Stimulated activated CD8-positive, alpha-beta memory T cell treated with anti-CD3 and anti-CD28 coated beads, Interleukin-15, amount 100 ng/mL, for 48 hours (primary cell): ENCODE measurements around the gene FZD10.

ENCODE experiments used
- DNase-seq, 2 donors: peaks; one replicate each; pipeline ENCODE4 v3.0.0-alpha.2; 2020; ENCODE audit warnings: low read depth in 2 of 2

The FZD10 gene

DNA sequence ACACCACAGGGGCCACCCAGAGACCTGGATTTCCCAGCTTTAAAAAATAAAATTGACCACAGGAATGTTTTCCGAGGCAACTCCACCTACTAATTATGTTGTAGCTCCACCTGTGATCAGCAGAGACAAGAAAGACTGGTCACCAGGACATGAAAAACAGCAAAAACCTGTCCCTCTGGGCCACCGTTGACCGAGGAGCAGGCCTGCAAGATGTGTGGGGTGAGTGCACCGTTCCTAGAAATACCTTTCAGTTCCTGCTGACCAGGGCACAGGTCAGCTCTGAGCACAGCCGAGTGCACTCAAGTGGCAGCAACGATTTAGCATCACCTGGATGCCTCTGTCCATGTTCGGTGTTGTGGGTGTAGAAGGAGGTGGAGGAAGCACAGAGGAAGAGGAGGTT is 16.9 kb downstream of the FZD10 start:
- no peak for DNase-seq

DNA sequence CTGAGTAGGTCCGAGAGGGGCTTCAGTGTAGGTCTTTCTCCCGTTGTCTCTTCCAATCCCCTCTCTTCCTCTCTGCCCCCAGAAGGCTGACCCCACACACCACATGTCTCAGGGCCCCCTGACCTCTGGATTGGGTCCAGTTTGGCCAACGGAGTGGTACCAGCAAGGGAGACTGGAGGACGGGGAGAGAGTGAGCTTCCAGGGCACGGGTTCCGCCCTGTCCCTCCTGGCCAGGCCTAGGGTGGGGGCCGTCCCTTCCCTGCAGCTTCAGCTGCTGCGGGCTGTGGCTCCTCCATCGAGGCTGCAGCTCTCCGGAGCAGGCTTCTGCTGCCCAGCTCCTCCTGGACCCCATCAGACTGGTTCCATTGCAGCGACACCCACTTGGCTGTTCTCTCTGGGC is 17.4 kb downstream of the FZD10 start:
- no peak for DNase-seq

DNA sequence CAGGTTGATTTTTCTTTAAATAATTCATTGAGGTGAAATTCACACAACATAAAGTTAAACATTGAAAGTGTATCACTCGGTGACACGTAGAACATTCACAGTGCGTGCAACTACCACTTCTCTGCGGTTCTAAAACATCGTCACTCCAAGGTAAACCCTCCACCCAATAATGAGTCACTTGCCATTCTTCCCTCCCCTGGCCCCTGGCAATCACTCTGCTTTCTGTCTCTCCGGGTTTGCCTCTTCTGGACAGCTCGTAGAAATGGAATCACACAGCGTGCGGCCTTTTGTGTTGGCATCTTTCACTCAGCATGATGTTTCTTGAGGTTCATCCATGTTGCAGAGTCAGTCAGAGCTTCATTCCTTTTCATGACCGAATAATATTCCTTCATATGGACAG is 18.9 kb downstream of the FZD10 start:
- no peak for DNase-seq

DNA sequence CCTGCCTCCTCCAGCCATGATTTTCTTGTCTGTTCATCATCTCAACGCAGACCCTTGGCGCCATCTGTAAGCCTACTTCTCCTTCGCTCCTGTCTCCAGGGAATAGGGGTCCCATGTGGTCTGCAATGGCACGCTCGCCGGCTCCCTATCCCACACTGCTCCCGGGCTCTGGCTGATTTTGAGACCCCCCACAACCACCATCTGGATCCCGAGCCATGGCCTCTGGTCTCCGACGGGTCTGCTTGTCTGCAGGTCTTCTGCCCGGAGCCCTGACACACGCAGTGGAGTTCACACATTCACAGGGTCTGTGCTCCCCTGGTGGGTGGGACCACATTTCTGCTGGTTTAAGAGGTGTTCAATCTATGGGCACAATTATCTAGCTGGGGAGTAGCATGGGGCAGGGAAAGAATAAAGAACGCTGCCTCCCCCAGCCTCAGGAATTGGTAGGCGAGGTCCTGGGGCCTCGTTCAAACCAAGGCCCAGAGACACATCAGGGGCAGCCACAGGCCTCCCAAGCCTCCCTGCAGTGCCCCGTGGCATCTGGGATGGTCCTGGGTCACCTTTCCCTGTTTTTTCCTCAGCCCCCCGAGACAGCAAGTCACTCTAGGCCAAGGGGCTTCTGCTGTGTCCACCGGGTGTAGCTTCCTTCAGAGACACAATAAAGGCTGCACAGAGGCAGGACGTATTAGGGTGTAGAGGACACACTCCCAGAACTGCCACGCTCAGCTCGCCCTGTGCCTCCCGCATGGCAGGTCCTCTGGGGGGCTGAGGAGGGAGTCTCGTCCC is 21.5 kb downstream of the FZD10 start:
- DNase-seq, result no peak

DNA sequence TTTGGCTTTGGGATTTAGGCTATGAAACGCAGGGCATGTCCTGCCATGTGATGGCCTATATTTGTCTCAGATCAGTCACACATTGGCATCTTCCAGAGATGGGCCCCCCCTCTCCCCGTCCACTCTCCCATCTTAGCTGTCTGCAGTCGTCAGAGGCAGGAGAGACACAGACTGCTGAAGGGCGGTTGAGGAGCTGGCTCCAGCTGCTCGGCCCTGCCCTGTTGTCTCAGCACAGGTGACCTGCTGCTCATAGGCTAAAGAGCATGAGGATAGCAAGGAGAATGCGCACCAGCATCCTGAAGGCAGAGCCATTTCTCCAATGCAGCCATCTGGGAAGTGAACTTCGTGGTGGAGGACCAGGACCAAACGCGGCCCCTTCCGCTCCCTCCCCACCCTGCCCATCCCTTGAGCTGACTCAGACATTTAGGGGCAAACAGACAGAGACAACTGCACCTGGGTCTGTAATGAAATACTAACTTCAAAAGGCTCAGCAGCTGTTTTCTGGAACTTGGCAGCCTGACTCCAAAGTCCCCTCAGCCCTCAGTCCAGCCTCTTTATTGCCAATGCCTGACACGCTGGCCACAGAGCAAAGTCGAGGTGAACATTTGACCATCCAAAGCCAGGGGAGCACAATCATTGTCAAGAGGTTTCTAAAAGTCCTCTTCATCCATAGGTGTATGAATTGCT is 22.3 kb downstream of the FZD10 start:
- DNase-seq, result no peak

DNA sequence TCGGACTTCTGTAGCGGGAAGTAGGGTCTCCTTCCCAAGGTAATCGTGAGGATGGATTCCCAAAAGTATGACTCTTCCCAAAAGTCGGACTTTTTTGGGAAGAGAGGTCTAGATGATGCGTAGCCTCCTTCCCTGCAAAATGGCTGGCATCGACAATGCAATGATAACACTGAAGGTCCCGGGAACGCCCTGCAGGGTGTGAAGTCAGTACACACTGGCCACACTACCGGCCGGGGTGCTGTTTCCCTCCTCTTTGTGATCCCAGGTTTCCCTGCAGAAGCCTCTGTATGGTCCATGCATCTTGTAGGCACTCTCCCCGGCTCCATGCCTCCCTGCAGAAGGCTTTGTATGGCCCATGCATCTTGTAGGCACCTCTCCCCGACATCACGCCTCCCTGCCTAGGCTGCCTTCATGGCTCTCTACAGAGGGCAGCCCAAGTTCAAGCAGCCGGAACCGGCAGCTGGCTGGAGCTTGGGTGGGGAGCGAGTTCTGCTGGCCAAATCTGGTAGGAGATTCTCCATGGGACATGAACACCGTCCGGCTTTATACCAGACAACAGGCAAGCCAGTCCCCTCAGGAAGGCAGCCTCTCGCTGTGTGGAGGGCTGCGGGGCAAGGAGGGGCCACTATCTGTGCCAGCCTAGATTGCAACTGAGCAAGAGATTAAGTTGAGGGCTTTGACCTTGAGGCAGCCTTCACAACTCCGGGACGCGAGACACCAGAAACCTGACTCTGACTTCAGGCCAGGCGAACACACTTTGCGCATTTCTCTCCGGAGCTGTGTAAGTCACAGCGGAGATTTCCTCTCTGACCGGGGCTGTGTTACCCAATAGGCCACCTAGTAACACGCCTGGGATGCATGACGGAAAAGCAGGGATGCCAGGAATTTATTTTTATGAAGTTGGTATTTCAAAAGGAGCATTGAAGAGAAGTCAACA is 23.5 kb downstream of the FZD10 start:
- DNase-seq, result no peak

DNA sequence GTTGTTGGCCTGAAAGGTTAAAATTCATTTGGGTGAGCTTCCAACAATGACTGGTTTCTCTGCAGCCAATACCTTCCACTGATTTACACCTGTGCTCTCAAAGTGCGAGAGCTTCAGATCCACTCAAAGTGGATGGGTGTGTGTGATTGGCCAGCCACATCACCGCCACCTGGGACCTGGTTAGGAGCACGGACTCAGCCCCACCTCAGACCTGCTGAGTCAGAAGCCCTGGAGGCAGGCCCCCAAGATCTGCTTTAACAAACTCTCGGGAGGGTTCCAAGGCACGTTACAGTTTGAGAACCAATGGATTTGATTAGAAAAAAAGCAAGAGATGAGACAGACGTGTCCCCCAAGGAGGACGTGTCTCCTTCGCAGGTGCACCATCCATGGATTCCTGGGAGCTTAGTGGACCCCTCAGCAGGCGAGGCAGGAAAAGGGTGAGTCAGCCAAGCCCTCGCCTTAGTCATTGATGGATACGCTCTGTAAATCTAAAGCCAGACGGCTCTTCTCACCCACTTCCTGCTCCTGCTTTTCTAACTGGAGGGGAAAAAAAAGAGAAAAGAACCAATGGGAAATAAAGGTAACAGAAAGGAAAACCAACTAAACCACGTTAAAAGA is 24.5 kb downstream of the FZD10 start:
- DNase-seq, result no peak

DNA sequence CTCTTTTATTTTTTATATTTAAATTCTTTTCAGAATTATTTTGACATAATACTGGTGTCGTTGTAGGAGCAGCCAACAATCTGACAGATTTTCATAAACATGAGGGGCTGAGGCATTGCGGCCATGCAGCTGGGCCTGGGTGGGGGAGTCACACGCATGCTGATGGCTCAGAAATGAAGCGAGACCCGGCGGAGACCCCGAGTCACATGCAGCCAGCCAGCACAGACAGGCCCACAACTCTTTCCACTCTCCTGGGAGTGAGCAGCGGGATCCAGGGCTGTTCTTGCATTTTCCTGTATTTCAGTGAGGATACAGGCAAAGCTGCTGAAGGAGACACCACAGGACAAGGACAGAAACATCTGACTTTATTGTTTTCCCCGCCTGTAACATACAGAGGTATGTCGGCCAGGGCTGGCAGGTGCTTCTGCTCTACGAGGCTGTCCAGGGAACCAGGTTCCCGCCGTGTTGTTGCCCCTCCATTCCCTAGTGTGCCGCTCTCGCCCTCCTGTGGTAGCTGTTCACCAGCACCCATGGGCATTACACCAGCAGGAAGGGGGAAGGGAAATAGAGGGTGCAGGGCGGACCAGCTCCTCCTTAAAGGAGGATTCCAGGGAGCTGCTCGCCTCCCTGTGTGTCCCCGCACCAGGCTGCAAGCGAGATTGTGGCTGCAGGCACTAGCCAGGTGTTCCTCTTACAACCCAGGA is 30.5 kb downstream of the FZD10 start:
- DNase-seq, result no peak

DNA sequence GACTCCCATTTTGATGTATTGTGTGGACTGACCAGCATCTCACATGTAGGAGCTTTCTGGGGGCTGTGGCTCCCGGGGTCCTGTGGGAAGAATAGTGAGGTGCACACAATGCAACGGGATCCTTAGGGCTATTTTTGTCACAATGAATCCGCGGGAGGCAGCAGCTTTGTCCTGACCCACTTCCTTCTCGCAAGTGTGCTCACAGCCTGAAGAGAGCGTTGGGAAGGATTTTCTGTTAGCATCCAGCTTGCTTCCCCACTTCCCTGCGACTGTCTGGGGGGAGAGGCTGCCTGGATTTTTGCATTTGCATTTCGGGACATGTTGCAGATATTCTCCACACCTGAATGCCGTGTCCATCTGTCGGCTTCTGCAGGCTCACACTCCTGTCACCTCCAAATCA is 31.9 kb downstream of the FZD10 start:
- DNase-seq, result no peak

DNA sequence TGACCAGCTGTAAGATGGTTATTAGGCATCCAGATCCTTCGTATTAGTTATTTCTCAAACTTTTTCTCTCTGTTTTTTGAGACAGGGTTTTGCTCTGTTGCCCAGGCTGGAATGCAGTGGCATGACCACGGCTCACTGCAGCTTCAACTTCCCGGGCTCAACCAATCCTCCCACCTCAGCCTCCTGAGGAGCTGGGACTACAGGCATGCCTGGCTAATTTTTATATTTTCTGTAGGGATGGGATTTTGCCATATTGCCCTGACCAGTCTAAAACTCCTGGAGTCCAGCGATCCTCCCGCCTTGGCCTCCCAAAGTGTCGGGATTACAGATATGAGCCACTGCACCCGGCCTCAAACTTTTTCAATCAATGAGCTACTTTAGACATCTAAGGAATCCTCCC is 33.1 kb downstream of the FZD10 start:
- no peak for DNase-seq

DNA sequence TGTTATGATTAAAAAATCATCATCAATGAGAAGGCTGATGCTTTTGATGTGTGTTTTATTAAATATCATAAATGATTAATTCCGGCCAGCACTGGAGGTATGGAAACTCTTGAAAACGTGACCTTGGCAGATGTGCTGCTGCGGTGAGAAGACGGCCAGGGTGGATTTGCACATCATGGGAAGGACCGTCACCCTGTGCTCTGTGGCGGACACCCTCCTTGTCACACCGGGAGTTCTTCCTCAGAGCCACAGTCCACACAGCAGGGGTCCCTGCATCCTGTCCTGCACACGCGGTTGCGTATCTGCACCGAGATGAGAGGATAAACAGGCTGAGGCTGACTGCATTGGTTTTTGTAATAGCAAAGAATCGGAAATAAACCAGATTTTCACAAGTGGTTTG is 33.5 kb downstream of the FZD10 start:
- DNase-seq, result no peak

DNA sequence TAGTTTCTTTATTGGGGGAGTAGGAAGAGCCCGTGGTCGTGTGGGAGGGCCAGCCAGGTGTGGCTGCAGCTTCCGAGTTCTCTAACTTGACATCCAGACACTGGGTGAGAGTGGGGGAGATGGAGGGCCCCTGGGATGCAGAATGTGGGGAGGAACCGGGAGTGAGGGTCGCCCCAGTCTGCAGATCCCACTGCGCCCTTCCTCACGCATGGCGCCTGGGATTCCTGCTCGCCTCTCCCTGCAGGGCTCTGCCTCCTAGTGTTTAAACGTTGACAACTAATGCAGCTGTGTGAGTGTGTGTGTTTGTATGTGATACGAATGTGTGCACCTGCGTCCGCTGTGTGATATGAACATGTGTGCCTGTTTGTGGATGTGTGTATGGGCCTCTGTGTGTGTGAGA is 34.6 kb downstream of the FZD10 start:
- DNase-seq, result no peak

DNA sequence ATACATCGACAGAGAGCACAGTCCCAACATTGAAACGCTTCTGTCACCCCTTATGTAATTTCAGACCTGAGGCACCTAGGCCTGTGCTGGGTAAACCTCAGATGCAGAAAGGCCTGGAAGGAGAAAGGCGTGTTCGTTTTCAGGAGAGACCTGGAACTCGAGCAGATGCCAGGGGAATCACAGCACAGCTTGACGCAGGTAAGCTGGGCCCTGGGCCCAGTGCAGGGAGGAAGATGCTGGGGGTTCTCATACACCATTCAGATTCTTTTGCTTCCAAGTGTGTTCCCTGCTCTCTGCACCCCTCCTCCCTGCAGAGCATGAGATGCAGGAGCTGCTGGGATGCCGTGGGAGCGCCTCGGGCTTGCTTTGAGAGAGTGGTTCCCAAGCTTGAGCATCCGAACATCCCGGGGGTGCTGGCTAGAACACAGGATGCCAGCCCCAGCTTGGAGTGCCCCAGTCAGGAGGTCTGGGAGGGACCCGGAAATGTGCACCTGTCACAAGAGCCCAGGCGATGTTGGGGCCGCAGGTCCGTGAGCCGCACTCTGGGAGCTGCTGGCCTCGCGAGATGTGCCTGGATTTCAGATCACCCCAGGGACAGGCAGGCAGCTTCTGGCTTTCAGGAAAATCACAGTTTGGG is 35.9 kb downstream of the FZD10 start:
- no peak for DNase-seq

DNA sequence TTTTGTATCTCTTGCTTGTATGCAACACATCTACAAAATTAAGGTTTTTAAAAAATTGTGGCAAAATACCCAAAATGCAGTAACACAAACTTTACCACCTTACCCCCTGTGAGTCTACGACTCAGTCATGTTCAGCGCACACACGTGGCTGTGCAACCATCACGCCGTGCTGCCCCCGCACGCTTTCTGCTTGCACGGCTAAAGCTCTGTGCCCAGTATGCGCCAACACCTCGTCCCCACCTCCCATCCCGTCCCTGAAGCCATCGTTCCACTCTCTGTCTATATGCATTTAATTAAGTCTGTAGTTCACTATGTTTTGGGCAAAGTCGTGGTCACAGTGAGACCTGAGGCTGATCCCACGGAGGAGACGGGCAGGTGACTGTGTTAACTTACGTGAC is 36.4 kb downstream of the FZD10 start:
- DNase-seq, result no peak

DNA sequence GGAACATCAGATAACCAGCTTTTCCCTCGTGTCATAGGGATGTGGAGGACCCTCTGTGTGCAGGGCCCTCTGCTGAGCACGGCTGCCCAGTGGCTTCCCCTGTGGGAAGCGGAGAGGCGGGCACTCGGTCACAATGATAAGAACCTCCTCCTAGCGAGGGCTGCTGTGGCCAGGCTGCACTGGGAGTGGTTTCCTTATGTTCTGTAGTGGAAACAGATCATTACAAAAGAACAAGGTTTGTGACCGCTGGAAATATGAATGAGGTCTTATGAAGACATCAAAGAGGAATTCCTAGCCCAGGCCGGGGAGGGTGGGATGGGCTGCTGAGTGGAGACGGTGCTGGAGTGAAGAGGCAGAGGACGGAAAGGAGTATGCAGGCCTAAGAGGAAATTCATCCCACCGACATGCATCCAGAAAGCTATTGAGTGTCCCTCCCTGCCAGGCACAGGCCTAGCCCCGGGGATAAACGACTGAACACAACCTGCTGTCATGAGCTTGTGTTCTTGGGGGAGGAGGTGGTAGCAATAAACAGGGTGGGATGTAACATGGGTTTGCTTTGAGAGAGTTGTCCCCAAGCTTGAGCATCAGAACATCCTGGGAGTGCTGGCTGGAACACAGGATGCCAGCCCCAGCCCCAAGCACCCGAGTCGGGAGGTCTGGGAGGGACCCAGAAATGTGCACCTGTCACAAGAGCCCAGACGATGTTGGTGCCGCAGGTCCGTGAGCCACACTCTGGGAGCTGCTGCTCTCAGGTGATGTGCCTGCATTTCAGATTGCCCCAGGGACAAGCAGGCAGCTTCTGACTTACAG is 37.5 kb downstream of the FZD10 start:
- no peak for DNase-seq

DNA sequence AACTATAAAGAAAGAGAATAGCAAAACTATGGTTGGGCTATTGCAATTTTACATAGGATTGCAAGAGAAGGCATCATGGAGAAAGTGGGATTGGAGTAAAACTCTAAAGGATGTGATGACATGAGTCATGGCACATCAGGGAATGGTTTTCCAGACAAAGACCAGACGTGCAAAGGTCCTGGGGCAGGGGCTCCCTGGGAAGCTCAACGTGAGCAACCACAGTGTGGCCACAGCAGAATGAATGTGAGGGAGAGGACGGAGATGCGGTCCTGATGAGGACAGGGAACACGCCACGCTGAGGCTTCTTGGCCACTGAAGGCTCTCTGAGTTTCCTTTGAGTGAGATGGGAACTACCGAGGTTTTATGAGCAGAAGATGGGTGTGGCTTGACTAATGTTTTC is 38.2 kb downstream of the FZD10 start:
- DNase-seq, result no peak

DNA sequence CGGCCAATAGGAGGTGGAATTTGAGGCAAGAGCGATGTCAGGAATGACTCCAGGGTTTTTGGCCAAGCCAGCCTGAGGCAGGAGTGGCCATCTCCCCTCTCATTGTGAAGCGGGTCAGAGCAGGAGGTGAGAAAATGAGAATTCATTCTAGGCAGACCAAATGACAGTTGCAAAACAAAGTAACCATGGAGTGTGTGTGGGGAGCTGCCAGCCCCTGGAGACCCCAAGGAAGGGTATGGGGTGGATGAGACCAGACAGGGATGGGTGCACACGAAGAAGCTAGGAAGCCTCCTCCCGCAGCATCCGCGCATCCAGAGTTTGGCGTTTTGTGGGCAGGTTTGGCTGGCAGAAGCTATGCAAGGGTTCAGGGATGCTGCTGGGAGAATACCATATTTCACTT is 38.8 kb downstream of the FZD10 start:
- no peak for DNase-seq

DNA sequence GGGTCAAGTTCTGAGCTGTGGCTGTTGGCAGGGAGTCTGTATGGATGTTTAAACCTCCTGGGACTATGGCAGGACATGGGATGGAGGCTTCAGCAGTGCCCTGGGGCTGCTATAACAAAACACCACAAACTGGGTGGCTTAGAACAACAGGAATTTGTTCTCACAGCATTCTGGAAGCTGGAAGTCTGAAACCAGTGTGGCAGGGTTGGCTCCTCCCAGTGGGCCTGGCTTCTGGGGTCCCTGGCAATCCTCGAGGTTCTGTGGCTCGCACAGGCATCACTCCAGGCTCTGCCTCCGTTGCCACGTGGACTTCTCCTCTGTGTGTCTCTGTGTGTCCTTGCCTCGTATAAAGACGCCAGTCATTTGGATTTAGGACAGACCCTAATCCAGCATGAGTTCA is 39.9 kb downstream of the FZD10 start:
- no peak for DNase-seq

DNA sequence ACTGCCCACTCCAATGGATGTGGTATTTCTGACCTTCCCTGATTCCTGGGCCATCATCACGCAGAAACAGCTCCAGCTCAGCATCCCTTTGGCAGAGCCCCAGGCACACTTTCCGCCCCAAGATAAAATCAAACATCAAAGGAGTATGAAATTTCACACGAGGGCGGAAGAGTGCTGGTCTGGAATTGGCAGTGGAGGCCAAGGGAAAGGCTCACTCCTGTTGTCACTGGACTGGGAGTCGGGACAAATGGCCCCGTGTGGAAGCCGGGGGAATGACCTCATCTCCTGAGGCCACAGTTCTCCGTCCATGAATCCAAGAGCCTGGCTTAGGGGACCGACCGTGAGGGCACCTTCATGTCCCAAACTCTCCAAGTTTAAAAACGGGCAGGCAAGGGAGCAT is 40.9 kb downstream of the FZD10 start:
- no peak for DNase-seq

DNA sequence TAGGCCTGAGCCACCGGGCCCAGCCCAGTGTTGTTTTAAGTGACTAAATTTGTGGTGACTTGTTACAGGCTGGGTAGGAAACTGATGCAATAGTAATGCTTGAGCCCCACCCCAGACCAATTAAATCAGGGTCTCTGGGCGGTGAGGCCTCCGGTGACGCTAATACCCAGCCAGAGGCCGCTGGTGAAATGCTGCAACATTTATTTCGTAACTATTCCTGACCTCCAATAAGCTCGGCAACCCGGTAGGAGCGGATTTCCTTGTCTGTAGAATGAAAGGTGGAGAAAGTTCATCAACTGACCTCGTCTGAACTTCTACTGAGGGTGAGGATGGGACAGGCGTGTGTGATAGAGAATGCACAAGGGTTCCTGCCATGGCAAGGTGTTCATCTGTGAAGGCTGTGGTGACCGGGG is 42.3 kb downstream of the FZD10 start:
- no peak for DNase-seq
